CD4-positive, alpha-beta T cell treated with Interleukin-15 for 4 hours (primary cell): ENCODE data around the gene PITPNM3.

Experiments used
- DNase-seq: peaks from one replicate; pipeline ENCODE4 v3.0.0-alpha.2; 2020; ENCODE audit warnings: low spot score

The PITPNM3 gene

GRCh38 chr17:6479622-6480302 lies 76.6 kb downstream of the PITPNM3 start:
- no peak for DNase-seq

GRCh38 chr17:6478486-6478885 lies 77.9 kb downstream of the PITPNM3 start:
- no peak for DNase-seq

DNA sequence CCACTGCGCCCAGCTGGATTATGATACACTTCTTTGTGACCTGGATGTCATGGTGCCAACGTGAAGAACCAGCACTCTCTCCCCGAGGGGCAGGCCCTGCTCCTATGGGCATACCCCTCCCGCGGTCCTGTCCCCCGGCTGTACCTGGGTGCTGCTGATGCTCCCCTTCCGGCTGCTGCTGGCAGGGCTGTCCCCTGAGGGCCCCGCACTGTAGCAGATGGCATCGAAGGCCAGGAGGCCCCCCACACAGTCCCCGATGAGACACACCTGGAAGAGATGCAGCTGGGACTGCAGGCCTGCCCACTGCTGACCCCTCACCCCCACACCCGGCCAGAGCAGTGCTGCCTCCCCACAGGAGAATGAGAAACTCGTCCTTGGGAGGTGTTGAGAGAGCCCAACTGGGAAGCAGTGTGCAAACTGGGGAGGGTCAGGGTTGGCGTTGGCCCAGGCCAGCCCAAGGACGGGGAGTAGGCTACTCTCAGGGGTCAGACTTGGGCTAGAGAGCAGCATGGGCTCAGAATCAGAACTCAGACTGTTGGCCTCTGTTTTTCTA lies 78.4 kb downstream of the PITPNM3 start:
- DNase-seq, result no peak

DNA sequence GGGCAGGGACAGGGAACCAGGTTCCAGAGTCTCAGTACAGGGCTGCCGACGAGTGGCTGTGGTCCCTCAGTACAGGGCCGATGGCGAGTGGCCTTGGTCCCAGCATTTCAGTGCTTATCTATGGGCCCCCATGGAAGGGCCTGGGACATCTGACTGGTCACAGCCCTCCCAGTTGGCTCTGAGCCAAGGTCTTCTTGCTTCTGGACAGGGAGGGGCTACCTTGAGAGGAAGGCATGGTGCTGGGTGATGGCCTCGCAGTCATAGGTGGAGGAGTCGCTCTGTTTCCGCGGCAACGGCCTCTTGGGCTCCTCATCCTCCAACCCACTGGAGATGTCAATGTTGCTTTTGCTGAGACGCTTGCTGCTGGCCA lies 79.6 kb downstream of the PITPNM3 start:
- no peak for DNase-seq

GRCh38 chr17:6476076-6476809 lies 80.1 kb downstream of the PITPNM3 start:
- DNase-seq, result no peak

GRCh38 chr17:6475411-6475810 lies 80.9 kb downstream of the PITPNM3 start:
- no peak for DNase-seq

- no peak for DNase-seq
Measured at GRCh38 chr17:6474906-6475305, 81.4 kb downstream of the PITPNM3 start.

DNA sequence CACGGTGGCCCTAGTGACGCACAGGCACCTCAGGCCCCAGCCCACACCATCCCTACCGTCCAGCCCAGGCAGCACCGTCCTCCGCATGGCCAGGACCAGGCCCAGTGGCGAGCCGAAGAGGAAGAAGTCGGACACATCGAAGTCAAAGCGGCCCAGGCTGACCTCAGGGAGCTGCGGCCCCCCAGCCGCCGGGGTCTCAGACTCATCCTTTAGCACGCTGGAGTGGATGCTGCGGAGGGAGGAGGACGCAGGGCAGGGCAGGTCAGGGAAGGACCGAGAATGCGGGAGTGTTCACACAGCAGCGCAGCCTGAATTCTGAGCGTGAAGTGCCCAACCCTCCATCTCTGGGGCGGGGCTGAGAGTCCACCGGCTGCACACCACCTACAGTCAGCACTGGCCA lies 82.0 kb downstream of the PITPNM3 start:
- no peak for DNase-seq

GRCh38 chr17:6473128-6473767 lies 83.1 kb downstream of the PITPNM3 start:
- DNase-seq, result peak; percentile 60

- DNase-seq, result no peak
Measured at GRCh38 chr17:6472517-6472916, 83.8 kb downstream of the PITPNM3 start.

DNA sequence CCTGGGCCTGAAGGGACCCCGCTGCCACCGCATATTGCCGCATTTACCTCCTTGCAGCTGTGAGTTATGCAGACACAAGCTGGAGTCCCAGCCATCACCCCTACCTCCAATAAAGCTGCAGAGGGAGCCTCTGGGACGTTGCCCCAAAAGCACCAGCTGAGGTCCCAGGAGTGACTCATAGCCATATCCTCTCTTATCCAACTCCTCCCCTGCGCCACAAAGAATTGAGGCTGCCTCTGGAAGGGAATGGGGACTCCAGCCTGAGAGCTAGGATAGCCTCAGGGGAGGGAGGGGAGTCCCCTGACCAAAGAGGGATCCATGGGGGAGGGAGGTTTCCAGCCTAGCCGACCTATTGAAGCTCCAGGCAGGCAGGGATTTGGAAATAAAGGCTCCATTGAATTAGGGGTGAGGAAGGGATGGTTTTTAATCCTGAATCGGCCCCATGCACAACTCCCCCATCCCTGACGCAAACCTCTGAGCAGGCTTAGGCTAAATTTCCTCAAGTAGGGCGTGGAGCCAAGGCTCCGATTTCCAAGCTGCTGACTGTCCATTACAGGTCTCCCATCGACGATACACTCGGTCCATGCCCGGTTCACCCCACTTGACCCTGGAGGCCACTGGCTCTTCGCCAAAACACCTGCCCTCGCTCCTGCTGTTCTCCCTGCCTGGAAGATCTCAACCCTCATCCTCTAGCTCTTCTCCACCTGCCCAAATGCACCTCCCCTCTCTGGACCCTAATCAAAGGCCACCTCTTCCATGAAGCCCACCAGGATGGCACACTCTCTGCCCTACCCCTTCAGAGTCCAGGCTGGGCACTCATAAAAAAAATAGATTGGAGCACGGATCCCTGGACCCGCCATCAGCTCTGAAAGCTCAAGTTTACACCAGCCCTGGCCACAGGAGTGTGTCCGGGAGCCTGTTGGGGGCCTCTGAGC lies 84.6 kb downstream of the PITPNM3 start:
- no peak for DNase-seq

DNA sequence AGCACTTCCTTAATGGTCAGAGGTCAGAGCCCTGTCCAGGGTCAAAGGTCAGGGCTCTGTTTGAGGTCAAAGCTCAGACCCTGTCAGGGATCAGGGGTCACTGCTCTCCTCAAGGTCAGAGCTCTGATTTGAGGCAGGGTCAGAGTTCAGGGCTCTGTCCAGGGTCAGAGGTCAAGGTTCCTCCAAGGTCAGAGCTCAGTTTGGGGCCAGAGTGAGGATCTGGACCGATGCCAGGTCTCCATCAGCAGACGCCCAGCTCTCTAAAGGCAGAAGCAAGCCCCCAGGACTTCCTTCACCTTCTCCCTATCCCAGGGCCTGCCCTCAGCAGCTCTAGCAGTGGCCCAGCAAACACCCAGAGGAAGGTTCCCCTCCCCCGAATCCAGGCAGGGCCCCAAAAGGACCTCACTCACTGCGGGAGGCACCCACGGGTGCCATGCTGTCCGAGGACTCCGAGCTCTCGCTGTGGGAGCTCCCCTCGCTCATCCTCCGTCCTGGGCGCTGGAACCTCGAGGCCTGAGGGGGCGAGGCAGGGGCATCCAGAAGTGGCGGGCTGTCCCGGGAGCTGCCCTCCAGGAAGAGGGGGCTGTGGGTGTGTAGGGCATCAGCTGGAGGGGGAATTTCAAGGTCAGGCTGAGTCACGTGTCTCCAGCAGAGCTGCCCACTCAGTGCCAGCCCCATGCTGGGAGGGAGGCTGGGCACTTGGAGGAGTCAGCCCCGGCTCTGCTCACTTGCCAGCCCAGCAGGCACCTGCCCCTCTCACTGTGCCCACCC lies 85.4 kb downstream of the PITPNM3 start:
- DNase-seq, result no peak

- DNase-seq, result no peak
Measured at GRCh38 chr17:6470146-6470718, 86.1 kb downstream of the PITPNM3 start.

DNA sequence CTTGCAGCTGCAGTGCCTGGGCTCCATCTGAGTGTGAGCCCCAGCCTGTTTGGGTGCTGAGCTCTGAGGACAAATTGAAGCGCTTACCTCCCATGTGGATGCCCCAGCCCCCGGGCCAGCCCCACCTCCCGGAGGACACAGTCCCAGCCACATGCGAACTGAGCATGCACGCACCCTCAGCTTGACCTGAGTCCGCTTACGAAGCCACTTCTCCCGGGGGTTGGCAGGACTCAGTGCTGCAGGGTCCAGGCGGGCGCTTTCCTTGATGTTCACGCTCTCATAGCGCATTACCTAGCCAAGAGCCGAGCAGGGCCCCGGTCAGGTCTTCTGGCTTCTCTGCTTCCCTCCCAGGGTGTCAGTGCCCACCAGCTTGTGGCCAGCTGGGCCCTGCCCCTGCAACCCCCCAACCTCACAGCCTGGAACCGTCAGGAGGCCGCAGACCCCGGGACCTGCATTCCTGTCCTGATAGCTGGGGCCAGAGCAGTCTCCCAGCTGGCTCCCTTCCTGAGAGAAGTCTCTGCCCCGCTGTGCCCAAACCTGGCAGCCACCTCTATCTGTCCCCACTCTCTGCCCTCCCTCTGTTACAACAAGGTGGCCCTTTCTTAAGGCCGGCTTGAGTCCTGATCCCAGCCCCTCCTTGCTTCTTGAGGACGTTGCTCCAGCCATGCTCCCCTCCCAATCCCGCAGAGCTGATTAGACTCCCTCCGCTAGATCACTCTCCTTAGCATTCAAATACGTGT lies 88.1 kb downstream of the PITPNM3 start:
- DNase-seq, result no peak

DNA sequence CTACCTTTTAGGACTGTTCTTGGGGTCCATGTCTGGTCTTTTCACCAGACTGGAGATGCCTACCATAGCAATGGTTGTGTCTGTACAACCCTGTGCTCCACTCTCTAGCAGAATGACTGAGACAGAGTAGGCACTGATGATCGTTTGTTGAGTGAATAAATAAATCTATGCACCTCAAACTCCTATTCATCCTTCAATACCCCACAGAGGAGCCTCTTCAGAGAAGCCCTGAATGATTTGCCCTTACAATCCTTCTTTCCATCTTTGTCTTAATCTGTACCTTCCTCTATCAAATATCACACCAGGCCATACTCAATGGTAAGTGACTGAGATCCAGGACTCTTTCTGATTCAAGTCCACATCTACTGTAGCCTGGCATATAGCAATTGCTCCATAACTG lies 88.8 kb downstream of the PITPNM3 start:
- DNase-seq, result no peak

DNA sequence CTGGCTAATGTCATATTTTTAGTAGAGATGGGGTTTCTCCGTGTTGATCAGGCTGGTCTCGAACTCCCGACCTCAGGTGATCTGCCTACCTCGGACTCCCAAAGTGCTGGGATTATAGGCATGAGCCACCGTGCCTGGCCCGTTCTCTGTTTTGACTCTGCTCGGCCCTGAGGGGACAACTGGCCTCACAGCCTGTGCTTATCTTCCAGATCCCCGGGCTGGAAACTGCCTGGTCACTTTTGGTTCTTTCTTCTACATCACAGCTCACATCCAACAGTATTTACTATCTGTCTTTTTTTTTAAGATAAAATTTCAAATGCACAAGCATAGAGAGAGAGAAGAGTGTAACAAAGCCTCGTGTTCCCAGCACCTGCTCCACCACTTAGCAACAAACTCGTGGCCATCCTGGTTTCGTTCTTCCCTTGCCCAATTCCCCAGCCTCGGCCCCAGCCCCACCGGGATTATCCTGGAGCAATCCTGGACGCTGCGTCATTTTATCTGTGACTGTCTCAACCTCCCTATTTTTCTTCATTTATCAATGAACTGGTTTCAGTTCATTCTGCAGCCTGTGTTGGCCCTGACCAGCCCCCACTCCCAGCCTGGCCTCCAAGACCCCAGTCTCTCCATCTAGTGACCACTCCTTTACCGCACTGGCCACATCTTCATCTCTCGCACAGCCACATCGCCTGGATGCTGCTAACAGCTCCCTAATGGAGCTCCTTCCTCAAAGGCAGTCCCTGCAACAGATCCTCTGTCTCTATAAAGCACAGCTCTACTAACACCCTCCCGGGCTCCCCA lies 91.0 kb downstream of the PITPNM3 start:
- no peak for DNase-seq

DNA sequence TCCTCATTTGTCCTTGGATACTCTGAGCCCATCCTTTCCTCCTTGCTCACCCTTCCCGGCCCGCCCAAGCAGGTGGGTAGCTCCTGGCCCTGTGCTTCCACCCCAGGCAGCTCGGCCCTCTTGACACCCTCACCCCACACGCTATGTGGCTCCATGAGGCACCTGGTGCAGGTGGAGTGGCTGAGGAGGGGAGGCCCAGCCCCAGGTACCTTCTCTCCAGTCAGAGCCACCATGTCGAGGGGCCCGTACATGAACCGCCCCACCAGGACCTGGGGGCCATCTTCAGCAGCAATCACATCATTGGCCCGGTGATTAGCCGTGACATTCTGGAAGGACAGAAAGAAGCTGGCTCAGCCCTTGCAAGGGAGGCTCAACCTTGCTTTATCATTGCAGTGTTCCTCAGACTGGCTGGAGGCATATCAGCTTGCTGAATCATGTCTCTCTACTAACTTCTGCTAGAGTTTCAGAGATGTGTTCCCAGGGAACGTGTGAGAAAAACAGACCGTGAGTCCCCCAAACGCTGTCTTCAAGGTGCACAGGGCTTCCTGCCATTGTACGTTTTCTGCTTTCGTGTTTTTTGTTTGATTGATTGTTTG lies 91.8 kb downstream of the PITPNM3 start:
- DNase-seq, result no peak

DNA sequence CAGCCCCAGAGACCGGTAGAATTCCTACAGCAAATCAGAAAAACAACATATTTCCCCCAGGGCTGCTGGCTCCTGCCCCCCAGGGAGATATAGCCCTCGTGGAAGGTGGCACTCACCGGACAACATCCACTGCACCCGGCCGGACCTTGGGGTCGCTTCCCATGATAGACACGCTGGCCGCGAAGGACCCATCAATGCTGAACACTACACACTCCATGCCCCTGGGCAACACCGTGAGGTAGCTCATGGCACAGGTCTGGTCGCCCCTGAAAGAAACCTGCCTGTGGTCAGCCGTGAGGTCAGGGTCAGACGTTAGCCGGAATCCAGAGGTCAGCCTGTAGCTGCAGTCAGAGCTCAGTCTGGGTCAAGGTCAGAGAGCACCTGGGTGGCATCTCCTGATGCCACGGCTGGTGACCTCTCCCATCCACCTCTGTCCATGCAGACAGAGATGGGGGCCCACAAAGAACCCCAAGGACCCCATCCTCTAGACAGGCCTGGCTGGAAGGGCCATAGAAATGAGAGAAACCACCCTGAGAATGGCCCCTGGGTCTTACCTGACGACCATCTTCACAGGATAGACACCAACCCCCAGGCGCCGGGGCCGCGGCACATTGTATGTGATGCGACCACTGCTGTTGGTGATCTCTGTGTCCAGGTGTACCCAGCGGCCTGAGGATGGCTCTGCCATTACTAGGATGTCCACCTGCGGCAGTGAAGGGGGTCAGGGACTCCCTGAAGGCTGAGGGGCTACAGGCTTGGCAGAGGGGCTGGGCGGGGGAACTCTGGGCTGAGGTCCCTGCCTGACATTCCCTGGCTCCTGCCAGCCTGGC lies 92.5 kb downstream of the PITPNM3 start:
- DNase-seq, result no peak
